ENCODE results near the gene NFYC. TPM values are rescaled to one million over a fixed set of nuclear protein-coding genes. Genes with fewer than 3 reads are reported as not detected.

Gene NFYC
- polyA plus RNA-seq, 1 experiment: 37.9 TPM

- Histone ChIP-seq H3K27ac (ENCODE audit: low read depth, low read length) (no peak overlapping the region), H3K9me3 (ENCODE audit: control insufficient read depth, insufficient read depth, low read length) (no peaks in the 10 kb centered on the region), H3K4me3 (ENCODE audit: low read depth, low read length) (no peak overlapping the region), H3K27me3 (ENCODE audit: control insufficient read depth, insufficient read depth, low read length) (no peaks in the 10 kb centered on the region)
- TF ChIP-seq CTCF (IDR thresholded peaks at IDR 0.05; ENCODE audit: low read depth, low read length): no peak
- POLR2A ChIA-PET: no interaction called here
- no peak for DNase-seq (ENCODE audit: low read depth, low spot score)
- CTCF ChIA-PET: no interaction called here
Measured at GRCh38 chr1:40706626-40707025, 15.1 kb downstream of the NFYC start.

DNA sequence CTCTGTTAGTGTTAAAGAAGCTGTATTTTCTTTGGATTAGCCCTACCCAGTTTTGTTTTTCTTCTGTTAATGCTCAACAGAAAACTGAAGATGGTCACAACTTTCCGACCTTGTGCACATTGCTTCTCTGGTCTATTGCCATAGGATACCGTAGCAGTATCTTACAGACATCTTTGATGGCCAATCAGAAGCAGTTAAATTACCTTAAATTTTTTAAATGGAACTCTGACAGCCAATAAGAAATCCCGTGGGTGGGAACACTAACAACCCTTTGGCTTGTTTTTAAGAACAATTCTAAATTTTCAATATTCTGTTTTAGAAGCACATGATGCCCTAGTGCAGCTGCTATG lies 17.2 kb downstream of the NFYC start:
- ChIA-PET POLR2A (interaction anchor here (3.3 kb wide), 1 partner anchor 17 kb away, joined by 18 read pairs; the partner anchor contains the start of gene NFYC), CTCF (interaction anchor here (0.9 to 1.3 kb wide), 3 partner anchors 18 to 175 kb away, joined by 3 to 4 read pairs (median 3); no protein-coding TSS in a partner anchor)
- H3K27me3 ChIP-seq (ENCODE audit: control insufficient read depth, insufficient read depth, low read length): no peaks in the 10 kb centered on the region
- H3K4me3 ChIP-seq (ENCODE audit: low read depth, low read length): peak overlapping the region; percentile 69
- TF ChIP-seq CTCF (IDR thresholded peaks at IDR 0.05; ENCODE audit: low read depth, low read length): no peak
- no peaks in the 10 kb centered on the region for H3K9me3 ChIP-seq (ENCODE audit: control insufficient read depth, insufficient read depth, low read length)
- H3K27ac ChIP-seq (ENCODE audit: low read depth, low read length): peak overlapping the region; percentile 81
- DNase-seq (ENCODE audit: low read depth, low spot score): peak; percentile 70

DNA sequence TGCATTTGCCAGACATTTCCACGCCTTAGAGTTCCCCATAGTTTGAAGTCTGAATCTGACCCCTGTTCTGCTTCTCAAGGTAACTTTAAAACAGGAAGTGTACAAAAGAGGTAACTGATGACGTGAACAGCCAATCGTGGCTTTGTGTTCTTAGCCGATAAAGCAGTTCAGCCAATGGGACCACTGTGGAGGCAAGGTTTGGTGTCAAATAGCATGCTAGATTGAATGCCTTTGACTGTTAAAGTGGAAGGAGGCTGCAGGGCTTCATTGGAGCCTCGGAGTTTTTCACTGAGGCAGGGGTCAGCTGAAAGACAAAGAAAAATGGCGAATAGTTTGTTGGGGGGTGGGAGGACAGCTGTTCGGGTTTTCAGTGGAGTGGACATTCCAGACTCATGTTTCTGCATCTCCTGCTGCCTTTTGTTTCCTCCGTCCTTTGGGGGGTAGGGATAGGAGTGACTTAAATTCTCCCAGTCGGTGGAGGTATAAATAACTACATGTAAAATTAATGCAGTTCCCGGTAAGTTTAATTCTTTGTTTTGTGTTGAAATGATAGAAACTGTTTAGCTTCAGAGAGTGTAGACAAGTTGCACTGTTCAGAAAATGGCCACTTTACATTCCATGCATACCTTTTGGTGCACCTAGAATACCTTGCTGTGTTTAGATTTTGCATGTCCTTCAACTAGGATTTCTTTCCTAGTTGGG lies 17.7 kb downstream of the NFYC start:
- POLR2A ChIA-PET: interaction anchor here (3.3 kb wide), 1 partner anchor 18 kb away, joined by 18 read pairs; the partner anchor contains the start of gene NFYC
- no peaks in the 10 kb centered on the region for H3K27me3 ChIP-seq (ENCODE audit: control insufficient read depth, insufficient read depth, low read length)

DNA sequence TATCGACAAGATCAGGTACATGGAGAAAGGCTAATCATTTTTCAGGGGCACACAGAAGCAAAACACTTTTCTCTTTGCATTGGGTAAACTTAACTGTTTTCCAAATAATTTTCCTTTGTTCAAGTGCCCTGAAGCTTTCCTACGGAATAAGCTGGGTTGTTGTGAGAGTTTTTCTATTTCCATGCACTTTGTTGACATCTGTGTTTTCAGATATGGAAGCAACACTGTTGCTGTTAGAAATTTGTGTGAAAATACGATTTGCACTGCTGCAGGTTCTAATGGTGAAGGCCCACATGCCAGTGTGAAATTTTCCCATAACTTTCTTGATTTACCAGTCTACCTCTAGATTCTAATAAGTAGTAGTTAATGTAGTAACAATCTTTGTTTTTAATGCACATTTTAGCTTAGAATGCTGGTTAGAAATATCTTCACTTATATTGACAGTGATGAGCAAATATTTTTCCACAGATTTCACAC lies 18.3 kb downstream of the NFYC start:
- no peaks in the 10 kb centered on the region for H3K27me3 ChIP-seq (ENCODE audit: control insufficient read depth, insufficient read depth, low read length)
- peak overlapping the region; percentile 69 for H3K4me3 ChIP-seq (ENCODE audit: low read depth, low read length)
- no peak for DNase-seq (ENCODE audit: low read depth, low spot score)
- no peak for TF ChIP-seq CTCF (IDR thresholded peaks at IDR 0.05; ENCODE audit: low read depth, low read length)
- CTCF ChIA-PET: interaction anchor here (0.9 to 1.3 kb wide), 3 partner anchors 140 to 239 kb away, joined by 3 to 9 read pairs (median 4); no protein-coding TSS in a partner anchor
- no peak overlapping the region for H3K27ac ChIP-seq (ENCODE audit: low read depth, low read length)
- POLR2A ChIA-PET: interaction anchor here (3.3 kb wide), 1 partner anchor 18 kb away, joined by 18 read pairs; the partner anchor contains the start of gene NFYC
- no peaks in the 10 kb centered on the region for H3K9me3 ChIP-seq (ENCODE audit: control insufficient read depth, insufficient read depth, low read length)

More for the DNA sequence above, 17.7 kb downstream of the NFYC start:
- H3K4me3 ChIP-seq (ENCODE audit: low read depth, low read length): peak overlapping the region; percentile 69
- CTCF ChIA-PET: interaction anchor here (0.9 to 1.3 kb wide), 3 partner anchors 18 to 176 kb away, joined by 3 to 4 read pairs (median 3); no protein-coding TSS in a partner anchor
- H3K9me3 ChIP-seq (ENCODE audit: control insufficient read depth, insufficient read depth, low read length): no peaks in the 10 kb centered on the region
- DNase-seq (ENCODE audit: low read depth, low spot score): peak; percentile 90
- peak overlapping the region; percentile 81 for H3K27ac ChIP-seq (ENCODE audit: low read depth, low read length)
- TF ChIP-seq CTCF (IDR thresholded peaks at IDR 0.05; ENCODE audit: low read depth, low read length): no peak

Measured in AG04450 (cell line).